Anterior cingulate cortex (tissue), 58 donors: ENCODE results near the gene RXFP4.
"Not testable (repeated sequence)": the region's sequence is repeated elsewhere in the genome, so short reads cannot be mapped to it uniquely, and the experiment has no call there.

Experiments
- DNase-seq, 58 donors: peaks; one replicate each; lab custom pipeline; 2025; lab: John Stamatoyannopoulos, UW

RXFP4 gene

DNA sequence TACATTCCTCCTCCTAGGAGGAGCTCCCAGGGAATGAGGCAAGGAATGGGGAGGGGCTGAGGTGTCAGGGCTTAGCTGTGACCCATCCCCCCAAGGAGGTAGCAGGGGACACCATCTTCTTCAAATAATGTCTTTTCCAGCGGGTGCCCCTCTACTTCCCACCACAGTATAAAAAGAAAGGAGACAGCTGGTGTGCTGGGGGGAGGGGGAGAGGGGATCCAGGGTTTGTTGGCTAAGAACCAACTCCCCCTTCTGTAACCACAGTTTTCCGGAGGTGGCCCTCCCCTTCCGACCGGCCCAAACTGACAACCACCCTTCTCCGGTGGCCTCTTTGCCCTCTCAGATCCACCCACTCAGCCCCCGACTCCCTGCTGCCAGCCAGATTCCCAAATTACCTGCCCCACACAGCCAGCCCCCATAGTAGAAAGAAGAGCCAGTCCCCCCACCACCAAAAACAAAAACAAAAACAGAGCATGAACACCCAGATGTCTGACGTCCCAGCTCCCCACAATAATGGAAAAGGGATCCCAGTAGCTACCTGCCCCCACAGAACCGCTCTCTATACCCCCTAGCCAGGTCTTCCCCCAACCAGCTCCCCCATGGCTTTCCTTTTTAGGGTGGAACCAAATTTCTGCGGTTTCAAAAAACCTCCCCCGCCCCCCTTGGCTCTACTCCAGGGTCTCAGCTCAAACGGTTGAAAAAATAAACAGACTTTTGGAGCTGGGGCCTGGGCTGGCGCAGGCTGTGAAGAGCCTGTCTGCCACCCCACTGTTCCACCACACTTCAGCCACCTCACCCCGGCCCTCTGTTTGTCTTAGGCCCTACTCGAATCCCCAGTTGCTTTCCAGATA is 34.8 kb downstream of the RXFP4 start:
- DNase-seq: peak in 26 of 58 donors; percentile 11 to 53 (median 35)

DNA sequence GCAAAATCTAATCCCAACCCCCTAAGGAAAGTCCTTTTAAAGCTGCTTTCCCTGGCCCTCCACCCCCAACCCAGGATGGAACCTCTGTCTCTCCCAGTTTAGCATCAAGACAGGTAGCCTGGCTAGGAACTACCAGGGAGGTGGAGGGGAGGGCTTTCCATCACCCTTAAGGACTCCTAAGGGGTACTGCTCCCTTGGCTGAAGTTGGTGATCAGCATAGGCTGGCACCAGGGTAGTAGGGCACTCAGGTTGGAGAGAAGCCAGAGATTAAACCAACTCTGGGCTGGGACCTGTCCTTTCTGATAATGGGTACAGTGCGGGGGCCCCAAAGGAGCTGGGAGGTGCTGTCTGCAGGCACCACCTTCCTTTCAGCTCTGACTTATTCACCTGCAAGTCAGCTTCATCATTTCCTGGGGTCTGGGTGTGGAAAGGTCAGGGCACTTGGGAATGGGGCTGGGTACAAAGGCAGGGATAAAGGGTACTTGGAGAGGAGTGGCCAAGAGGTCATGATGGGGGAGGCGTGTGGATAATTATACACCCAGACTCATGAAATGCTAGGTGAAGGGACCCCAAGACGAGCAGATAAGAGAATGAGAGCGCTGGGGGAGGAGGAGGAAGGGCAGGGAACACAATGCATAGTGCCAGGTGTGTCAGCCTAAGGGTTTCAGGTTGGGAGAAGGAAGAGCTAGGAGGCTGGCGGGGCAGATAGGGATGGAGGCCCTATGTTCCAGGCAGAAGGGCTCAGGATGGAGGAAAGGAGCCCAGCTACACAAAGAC is 35.7 kb downstream of the RXFP4 start:
- DNase-seq: peak in 5 of 58 donors; percentile 27 to 53 (median 43)

DNA sequence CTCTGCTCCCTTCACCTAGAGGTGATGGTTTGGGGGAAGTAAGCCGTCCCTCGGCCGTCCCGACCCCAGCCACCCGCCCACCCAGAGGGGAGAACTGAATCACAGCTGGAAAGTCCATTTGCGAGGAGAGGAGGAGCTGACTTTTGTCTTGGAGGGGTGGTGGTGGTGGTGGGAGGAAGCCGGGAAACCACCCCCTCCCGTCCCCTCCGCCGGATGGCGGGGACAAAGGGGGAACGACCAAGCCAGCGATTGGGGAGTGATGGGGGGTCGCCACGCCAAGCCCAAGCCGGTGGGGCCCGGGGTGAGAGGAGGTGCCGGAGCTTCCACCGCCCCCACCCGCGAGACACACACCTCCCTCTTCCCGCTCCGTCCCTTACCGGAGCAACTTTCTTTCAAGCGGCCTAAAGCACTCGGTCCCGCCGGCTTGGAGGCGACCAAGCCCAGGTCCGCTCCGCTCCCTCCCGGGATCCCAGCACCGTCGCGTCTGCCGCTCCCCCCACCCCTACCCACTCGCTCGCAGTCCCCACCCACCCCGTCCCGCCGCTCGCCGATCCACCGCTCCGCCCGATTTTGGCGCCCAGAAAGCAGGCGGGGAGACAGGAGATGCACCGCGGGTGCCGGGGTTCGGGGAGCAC is 36.4 kb downstream of the RXFP4 start:
- DNase-seq: peak in 26 of 58 donors; percentile 28 to 70 (median 48)

DNA sequence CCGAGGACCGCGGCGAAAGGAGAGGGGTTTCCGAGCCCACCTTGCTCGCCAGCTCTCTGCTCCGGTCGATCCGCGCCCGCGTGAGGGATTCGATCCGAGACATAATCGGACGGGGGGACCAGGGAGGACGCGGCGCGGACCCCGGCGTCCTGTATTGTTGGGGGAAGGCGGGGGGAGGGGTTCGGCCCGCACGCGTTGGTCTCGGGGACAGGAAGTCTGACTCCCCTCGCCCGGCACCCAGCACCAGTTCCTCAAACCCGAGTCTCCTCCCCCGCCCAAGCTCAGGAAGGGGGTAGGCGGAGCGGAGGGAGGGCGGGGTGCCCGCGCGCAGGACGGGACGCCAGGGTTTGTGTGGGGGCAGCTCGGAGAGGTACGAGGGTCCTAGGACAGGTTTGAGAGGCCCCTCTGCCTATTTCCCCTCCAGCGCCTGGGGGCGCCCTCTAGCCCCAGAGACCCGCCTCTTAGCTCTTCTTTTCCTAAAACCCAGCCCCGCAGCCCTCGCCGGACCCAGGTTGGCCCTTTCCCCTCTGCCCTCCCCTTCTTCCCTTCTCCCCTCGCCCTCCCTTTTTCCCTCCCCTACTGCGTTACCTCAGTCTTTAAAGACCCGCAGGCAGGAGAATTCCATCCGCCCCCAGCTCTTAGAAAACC is 37.0 kb downstream of the RXFP4 start, which contains the start of gene ARHGEF2:
ARHGEF2 (minus strand) TSS at position 223 of the 648 bp plus-strand sequence; CDS start at position 103, 120 bp downstream.
- peak in 47 of 58 donors; percentile 17 to 71 (median 50) for DNase-seq

DNA sequence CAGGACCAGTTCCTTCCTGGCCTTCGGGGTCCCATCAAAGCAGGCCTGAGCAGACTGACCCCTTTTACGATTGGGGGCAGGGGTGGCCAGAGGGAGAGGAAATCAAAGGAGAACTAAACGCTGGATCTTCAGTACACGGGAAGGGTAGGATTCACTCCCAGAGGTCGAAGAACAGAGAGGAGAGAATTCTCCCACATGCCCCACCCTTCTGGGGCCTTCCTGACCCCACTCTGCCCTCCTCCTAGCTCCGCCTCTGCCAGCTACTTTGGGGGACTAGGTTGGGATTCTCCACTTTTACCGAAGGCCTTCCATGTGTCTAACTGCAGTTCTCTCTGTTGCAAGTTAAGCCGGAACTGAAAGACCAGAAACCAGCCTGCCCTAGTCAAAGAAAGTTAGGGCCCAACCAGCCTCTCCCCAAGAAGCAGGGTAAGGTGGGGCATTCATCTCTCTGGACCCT is 37.6 kb downstream of the RXFP4 start:
- no peak for DNase-seq

DNA sequence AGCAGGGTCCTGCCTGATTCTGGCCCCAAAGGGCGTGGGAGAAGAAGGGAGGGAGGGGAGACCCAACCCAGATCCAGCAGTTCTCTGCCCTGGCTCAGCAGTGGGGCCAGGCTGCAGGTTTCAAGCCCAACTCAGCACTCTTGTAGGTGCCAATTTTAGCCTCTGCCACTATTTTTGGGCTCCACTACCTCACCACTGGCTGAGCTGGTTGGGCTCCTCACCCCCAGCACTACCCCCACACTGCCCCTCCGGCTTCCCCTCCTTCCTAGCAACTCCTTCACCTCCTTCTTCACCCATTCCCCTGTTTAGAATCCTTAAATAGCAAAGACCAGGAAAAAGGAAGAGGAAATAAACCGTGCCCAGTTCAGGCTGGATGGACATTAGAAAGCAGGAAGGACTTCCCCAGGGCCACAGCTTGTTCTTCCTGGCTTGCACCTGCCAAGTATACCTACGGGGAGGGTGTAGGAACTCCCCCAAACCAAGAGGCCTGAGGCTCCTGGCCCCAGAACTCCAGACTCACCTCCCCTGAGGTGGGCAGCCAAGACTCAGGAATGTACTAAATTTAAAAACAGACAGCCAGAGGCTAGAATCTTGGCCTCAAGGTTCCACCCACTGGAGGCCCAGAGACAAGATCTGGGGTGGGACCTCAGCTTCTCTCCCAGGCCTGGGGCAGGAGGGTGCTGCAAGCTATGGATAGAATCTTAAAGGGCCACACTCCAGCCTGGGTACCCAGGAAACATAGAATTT is 38.3 kb downstream of the RXFP4 start:
- peak in 1 of 58 donors; percentile 11 for DNase-seq

DNA sequence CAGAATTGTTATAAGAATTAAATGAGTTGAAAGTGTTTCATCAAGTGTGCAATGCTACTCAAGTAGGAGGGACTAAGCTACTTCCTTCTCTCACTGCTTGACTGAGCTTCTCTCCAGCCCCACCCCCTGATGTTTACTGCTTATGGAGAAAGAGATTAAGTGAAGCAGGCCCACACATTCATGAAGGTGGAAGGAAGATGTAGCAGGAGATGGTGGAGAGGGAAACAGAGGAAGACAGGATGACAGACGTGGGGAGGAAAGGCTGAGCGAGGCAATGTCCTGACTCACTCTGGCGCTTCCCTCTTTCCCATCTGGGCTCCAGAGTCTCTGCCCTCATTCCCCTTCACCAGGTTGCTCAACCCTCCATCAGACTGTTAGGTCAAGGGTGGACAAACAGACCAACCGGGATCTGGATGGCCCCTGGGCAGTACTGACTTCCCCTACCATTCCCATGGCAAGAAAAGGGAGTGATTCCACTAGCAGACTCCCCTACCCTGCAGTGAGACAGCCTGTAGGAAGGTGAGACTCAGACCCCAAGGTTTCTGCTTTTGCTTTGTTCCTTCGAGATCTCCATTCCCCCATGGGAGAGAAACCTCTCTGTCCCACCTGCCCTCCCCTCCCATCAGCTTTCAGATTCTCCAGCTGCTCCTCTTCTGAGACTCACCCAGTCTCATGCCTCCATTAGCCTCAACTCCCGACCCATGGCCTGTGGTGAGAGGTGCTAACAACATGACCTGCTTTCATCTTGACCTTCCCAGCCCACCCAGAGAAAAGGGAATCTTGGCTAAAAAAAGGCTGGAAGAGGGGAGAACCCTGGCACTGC is 40.0 kb downstream of the RXFP4 start:
- DNase-seq: no peak

DNA sequence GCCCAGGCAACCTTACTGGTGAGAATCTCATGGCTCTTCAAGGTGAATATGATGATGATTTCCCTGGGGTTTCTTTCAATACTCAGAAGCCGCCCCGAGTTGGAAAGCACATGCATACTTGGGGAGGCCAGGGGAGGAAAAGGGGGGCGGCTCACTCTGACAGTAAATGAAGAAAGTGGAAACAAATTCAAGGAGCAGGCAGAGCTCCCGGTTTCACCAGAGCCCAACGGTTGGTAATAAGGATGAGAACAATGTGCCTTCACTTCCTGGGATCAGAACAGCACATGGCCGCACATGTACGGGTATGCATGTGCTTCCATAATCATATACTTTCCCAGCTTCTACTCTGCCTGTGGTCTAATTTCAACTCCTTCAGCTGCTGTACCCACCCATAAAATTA is 40.7 kb downstream of the RXFP4 start:
- no peak for DNase-seq

DNA sequence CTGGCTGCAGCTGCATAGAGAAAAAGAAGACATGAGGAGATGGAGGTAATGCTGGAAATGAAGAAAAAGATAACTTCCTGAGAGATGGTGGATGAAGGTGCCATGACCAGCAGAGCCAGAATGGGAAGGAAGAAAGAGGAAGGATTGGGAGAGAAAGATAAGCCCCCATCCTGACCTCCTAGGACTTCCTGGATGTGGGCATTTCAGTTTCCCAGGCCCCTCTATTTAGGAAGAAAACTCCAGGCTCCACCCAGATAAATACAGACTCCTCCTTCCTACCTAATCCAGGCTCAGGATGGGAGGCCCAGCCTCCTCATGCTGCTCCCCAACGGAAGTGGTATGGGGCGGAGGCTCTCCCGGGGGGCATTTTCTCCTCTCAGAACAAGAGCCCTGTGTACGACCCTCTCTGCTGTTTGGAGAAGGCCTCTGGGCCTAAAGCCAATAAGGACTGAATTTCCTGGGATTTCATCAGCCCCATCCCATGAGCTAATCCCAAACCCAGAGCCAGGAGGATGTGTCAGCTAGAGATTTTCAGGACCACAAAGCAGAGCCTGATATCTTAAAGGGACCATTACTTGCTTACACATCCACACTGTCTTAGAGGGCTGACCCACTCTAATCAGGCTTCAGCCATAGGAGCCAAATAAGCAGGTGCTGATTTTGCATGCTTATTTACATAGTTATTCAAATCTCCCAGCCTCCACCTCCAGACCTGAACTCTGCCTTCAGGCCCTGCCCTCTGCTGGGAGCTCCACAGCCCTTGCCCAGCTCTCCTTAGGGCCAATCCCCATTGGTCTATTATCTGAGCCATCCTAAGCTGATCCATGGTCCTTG is 42.0 kb downstream of the RXFP4 start:
- DNase-seq: no peak

DNA sequence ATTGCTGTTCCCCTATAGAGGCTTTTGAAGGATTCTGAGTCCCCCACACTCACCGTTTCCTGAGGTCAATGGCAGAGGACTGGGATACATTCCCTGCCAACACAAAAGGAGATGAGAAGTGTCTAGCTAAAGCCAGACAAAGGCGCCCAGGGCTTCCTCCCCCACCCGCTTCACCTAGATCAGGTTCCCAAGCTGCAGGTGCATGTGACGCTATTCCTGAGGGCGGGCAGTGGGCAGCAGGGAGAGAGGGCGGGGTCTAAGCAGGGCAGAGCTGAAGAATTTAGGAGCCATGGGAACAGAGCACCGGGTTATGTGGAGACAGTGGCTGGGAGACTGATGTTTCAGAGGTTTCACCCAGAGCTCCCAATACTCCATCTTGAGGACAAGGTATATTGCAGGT is 42.9 kb downstream of the RXFP4 start:
- no peak for DNase-seq

DNA sequence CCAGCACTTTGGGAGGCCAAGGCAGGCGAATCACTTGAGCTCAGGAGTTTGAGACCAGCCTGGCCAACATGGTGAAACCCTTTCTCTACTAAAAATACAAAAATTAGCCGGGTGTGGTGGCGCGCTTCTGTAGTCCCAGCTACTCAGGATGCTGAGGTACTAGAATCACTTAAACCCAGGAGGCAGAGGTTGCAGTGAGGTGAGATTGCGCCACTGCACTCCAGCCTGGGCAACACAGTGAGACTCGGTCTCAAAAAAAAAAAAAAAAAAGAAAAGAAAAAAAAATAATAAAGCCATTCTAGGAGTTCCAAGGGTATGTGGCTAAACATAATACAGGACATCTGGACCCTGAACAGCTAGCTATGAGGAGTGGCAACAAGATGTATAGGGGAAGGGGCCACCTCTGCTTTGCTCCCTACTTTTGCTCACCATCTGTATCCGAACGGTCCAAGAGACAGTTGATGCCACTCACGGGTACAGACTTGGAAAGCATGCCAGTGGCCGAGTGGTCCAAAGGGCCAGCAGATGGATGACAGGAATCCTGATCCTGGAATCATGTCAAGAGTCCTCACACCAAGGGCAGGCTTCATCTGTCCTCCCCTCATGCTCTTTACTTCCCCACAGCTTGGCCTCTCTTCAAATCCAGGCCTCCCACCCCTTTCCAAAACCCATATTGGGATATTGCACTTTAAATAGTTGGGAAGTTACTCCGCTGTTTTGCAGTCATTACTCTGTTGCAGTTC is 43.6 kb downstream of the RXFP4 start:
- DNase-seq: not testable (repeated sequence)

DNA sequence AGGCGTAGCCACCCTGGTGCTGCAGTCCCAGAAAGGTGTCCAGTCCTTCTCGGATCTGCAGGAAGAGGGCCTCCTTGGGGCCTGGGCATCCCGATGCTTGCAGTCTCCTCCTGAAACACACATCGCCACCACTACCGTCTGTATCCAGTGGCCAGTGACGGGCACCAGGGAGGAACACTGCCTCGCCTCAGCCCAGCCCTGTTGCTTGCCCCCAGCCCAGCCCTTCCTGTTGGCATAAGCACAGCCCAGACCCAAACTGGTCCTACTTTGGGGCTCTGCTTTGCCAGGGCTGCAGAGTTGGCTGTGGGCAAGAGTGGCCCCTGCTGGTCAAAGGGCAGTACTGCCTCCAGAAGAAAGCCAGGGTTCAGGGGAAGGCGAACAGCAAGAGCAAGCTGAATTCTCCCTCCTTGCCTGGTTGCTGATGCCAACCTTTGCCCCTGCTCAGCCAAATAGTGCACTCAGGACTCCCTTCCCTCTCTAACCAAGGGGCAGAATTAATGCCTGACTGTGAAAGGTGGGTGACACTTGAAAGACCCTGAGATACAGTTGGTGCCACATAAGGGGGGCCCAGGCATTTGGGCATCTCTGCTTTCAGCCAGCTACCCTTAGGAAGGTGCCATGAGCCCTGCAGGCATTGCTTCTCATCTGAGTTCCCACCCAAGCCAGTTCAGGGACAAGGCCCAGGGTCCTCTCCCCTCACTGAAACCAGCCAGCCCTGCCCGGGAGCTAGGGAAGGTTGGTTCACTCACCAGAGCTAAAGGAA is 48.0 kb downstream of the RXFP4 start:
- DNase-seq: peak in 55 of 58 donors; percentile 30 to 86 (median 73)

DNA sequence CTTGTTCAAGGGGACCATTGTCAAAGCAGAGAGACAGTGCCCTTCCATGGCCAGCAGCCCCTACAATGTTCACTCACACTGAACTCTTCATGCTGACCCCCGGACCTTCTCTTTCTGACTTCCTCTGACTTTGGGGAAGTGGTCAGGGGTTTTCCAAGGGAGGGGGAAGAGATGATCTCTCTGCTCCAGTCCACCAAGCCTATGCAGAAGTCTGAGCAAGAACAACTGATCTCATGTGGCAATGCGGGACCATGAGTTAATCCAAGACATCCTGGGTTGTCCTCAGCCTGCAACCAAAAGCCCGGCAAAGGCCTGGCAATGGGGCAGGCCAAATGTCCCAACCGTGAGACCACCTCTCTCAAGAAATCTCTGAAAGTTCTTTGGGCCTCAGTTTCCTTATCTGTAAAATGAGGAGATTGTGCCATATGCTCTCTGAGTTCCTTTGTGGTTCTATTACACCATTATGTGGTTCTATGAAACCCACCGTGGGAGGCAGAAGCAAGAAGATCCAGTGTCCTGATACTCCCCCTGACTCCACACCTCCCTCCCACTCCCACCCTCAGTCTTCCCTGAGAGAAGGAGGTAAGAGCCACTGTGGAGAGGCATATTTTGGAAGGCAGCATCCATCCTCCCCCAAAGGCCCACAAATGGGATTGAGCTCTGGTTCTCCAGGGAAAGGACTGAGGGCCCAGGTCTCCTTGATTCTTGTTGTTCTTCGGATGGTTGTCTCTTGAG is 48.7 kb downstream of the RXFP4 start:
- DNase-seq: peak in 2 of 58 donors; percentile 19 to 26
